ENCODE measurements around the gene FOXA1.

FOXA1 gene

DNA sequence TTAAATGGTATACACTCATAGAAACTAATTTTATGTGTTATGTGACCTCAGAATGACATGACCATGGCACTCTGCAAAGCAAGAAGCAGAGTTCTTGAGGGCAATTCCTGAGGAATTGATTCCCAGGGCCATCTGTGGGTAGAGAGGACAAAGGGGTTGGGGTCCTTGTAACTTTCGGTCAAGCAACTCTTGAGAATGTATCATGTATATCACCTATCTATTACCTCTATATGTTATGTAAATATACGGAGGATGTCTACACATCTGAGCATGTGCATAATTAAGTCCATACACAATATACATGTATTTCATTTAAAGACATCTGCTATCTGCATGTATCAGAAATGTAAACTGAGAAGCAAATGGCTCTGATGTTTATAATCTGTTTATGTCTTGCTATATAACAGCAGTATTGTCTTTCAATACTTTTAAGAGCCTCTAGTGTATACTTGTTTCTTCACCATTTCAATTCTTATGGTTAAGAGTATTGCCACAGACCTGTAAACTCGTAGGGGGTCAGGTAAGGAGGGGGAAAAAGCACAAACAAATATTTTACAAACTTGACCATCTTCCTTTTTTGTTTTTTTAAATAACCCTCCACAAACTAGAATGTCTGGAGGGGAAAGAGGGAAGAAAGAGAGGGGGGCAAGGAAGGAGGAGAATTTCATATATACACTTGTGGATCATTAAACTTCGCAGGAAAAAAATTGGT, 4.5 kb downstream of the FOXA1 start:
- no peak overlapping the region for H3K4me2 ChIP-seq
- no peak overlapping the region for H3K9ac ChIP-seq
- H4K20me1 ChIP-seq: no peaks in the 10 kb centered on the region
- H3K27me3 ChIP-seq: no peaks in the 10 kb centered on the region
- peaks cover 47 to 59% (median 51%) of the 10 kb centered on the region in 11 experiments for H3K9me3 ChIP-seq (replicated peaks in 1 of 11)
- no peaks in the 10 kb centered on the region for H3K36me3 ChIP-seq
- no peak for TF ChIP-seq Cebpa-rat (IDR thresholded peaks at IDR 0.05)
- no peaks in the 10 kb centered on the region for H3K4me1 ChIP-seq
- no peak overlapping the region for H3K27ac ChIP-seq
- H3K4me3 ChIP-seq: no peak overlapping the region

DNA sequence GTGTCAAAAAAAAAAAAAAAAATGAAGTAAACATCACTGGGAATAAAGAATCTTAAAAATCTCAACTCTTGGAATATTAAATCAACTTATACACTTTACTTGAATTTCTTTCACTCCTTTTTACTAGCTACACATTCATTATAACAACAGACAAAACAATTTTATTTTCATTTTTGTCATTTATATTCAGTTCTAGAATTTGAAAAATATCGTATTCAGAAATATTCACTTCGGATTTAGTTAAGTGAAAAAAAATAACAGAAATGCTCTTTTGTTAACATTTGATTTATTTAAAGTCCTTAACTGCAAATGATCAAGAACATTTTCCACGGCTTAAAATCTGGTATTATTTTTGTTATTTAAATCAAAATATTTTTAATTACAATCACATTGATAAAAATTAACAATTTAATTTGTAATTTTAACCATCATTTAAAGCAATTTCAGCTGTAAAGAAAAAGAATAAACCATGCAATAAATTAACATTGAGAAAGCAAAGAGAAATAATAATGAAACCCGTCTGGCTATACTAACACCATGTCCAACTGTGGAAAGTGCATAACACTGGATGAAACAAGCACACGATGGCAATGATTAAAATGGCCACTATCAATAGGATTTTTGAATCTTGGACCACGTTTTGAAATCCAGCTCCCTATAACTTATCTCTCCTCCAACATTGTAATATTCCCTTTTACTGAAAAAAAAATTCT, 5.2 kb downstream of the FOXA1 start:
- H4K20me1 ChIP-seq: no peaks in the 10 kb centered on the region
- no peak overlapping the region for H3K4me3 ChIP-seq
- peaks cover 46 to 57% (median 52%) of the 10 kb centered on the region in 11 experiments for H3K9me3 ChIP-seq (replicated peaks in 1 of 11)
- no peaks in the 10 kb centered on the region for H3K4me1 ChIP-seq
- no peaks in the 10 kb centered on the region for H3K36me3 ChIP-seq
- TF ChIP-seq Cebpa-rat (IDR thresholded peaks at IDR 0.05): no peak
- no peak overlapping the region for H3K27ac ChIP-seq
- H3K4me2 ChIP-seq: no peak overlapping the region
- no peak overlapping the region for H3K9ac ChIP-seq
- H3K27me3 ChIP-seq: no peaks in the 10 kb centered on the region

DNA sequence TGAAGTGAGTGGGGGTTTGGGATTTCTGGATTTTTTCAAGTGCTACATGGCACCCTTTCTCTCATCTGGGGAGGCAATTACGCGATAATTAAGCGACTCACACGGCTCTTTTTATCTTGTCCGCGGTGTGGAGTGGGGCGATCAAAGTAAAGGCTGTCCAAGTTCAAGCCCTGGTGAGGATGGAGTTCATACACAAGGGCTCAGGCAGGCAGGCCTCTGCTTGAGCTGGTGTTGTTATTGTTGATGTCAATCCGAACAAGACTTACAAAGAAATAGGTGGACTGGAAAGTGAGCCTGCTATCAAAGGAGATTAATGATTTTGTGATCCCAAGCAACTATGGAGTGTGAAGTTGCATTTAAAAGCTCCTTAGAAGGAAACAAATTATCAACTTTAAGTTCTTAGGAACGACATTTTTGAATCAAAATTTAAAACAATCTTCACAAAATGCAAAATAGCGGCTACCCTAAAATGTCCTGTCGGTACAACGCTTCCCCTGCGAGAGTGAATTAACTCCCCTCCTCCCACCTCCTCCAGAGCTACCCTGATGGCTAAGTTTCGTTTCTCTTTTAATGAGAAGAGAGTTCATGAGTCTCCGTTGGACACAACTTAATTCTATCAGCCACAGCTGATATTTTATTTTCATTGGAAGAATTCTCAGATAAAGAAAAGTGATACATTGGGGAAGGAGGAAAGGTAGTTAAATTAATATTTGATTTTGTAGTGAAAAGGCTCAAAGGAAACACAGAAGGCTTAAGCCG, 5.9 kb downstream of the FOXA1 start:
- no peak for TF ChIP-seq Cebpa-rat (IDR thresholded peaks at IDR 0.05)
- peaks cover 47 to 57% (median 52%) of the 10 kb centered on the region in 11 experiments for H3K9me3 ChIP-seq (replicated peaks in 1 of 11)
- H3K4me1 ChIP-seq: no peaks in the 10 kb centered on the region
- H3K9ac ChIP-seq: no peak overlapping the region
- H4K20me1 ChIP-seq: no peaks in the 10 kb centered on the region
- H3K36me3 ChIP-seq: no peaks in the 10 kb centered on the region
- H3K4me2 ChIP-seq: no peak overlapping the region
- H3K4me3 ChIP-seq: no peak overlapping the region
- H3K27me3 ChIP-seq: no peaks in the 10 kb centered on the region
- no peak overlapping the region for H3K27ac ChIP-seq

DNA sequence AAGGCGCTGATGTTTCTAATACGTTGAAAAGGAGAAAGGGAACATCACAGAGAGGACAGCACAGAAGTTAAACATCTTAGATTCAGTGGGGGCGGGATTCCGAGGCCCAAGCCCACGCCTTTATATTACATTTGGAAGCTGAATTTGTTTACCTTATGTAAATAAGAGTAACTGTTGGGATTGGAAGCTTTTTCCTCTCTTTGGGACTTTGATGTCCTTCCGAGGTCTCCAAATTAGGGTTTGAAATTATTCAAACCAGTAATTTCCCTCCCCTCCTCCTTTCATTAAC, 6.4 kb downstream of the FOXA1 start:
- Histone ChIP-seq H3K27ac (no peak overlapping the region), H3K36me3 (no peaks in the 10 kb centered on the region)

DNA sequence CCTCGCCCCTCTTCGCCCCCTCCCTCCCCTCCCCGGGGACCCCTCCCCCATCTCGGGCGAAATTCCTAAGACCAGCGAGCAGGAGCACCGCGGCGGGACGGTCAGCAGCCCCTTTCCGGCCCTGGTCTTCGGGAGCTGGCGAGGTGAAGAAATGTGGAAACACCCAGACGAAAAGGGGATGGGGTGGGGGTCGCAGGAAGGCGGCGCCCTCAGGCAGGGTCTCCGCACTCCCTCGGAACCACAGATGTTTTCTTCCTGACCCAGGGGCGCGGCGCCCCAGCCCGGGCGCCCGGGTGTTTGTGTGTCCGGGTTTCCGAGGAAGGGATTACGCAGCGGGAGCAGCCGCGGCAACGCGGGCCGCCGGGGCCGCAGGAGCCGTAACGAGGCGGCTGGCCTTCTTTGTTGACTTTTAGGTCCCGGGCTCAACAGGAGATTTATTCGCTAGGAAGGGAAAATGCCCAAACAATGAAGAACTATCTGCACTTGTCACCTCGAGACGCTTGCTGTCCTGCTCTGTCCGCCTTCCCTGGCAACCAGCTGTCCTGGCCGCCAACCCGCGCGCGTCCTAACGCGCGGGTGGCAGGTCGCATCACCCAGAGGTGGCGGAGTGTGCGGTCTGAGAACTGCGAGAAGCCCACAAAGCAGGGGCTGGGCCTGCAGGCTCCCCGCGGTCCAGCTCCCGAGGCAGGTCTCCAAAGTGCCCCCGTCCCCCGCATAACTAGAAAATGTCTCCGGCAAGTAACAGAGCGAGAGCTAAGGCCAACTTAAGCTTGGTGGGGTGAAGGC, 7.0 kb downstream of the FOXA1 start:
- peaks cover 48 to 58% (median 52%) of the 10 kb centered on the region in 11 experiments for H3K9me3 ChIP-seq (replicated peaks in 1 of 11)
- no peaks in the 10 kb centered on the region for H3K4me1 ChIP-seq
- no peak for TF ChIP-seq Cebpa-rat (IDR thresholded peaks at IDR 0.05)
- H3K27ac ChIP-seq: no peak overlapping the region
- H3K36me3 ChIP-seq: no peaks in the 10 kb centered on the region
- no peak overlapping the region for H3K4me2 ChIP-seq
- no peak overlapping the region for H3K4me3 ChIP-seq
- H3K9ac ChIP-seq: no peak overlapping the region
- H3K27me3 ChIP-seq: no peaks in the 10 kb centered on the region
- H4K20me1 ChIP-seq: no peaks in the 10 kb centered on the region

More for the DNA sequence above, 6.4 kb downstream of the FOXA1 start:
- H3K4me1 ChIP-seq: no peaks in the 10 kb centered on the region
- H4K20me1 ChIP-seq: no peaks in the 10 kb centered on the region
- peaks cover 47 to 57% (median 52%) of the 10 kb centered on the region in 11 experiments for H3K9me3 ChIP-seq (replicated peaks in 1 of 11)
- no peaks in the 10 kb centered on the region for H3K27me3 ChIP-seq
- TF ChIP-seq Cebpa-rat (IDR thresholded peaks at IDR 0.05): no peak
- H3K9ac ChIP-seq: no peak overlapping the region
- H3K4me2 ChIP-seq: no peak overlapping the region
- no peak overlapping the region for H3K4me3 ChIP-seq

DNA sequence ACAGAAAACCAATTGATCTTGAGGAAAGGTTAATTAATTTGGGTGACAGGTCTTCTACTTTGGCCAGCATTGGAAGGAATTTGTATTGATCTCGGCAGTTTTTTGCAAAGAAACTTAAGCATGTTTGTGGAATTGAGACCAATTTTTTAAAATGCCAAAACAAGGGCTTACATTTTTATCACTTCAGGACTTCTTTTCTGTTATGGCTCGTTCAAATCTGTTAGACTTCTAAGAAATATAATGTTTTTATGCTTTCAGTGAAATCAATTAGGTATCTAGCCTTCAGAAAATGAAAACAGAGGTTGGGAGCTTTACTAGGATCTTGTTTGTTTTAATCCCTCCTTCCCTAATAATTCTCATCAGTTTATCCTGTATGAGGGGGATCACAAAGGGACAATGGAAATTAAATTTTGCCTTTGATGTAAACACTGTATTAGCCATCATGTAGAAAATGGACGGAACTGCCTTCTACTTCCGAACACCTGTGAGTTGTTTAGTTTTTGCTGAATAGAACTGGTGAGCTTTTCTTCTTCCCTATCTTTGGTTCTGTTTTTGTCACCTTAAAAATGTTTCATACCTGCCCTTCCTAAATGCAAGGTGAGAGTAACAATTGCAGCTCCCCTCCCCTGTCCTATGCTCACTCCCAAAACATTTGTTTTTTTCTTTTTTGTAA, 7.8 kb downstream of the FOXA1 start:
- no peak overlapping the region for H3K4me3 ChIP-seq
- H3K9ac ChIP-seq: no peak overlapping the region
- no peaks in the 10 kb centered on the region for H3K27me3 ChIP-seq
- no peak for TF ChIP-seq Cebpa-rat (IDR thresholded peaks at IDR 0.05)
- no peaks in the 10 kb centered on the region for H3K4me1 ChIP-seq
- no peak overlapping the region for H3K4me2 ChIP-seq
- no peak overlapping the region for H3K27ac ChIP-seq
- no peaks in the 10 kb centered on the region for H4K20me1 ChIP-seq
- peaks cover 40 to 50% (median 45%) of the 10 kb centered on the region in 11 experiments for H3K9me3 ChIP-seq (replicated peaks in 1 of 11)
- no peaks in the 10 kb centered on the region for H3K36me3 ChIP-seq

DNA sequence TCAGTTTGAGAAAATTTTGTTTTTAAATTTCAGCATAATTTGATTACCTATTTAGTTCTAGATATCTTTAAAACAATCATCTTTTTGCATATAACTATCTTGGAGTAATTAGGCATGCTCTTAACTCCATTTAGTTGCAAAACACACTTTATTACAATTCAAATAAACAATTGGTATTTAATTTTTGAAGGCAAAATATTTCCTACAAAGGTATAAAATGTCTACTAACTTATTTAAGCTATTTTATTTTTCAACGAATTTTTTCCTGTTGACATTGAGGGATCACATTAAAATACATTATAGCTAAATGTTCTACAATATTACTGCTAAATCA, 8.3 kb downstream of the FOXA1 start:
- Histone ChIP-seq H3K4me2 (no peak overlapping the region), H3K4me1 (no peaks in the 10 kb centered on the region), H3K4me3 (no peak overlapping the region), H3K27ac (no peak overlapping the region), H3K36me3 (no peaks in the 10 kb centered on the region), H4K20me1 (no peaks in the 10 kb centered on the region), H3K9me3 (replicated peaks in 1 of 11) (peaks cover 35 to 45% (median 40%) of the 10 kb centered on the region in 11 experiments), H3K9ac (no peak overlapping the region), H3K27me3 (no peaks in the 10 kb centered on the region)
- TF ChIP-seq Cebpa-rat (IDR thresholded peaks at IDR 0.05): no peak

DNA sequence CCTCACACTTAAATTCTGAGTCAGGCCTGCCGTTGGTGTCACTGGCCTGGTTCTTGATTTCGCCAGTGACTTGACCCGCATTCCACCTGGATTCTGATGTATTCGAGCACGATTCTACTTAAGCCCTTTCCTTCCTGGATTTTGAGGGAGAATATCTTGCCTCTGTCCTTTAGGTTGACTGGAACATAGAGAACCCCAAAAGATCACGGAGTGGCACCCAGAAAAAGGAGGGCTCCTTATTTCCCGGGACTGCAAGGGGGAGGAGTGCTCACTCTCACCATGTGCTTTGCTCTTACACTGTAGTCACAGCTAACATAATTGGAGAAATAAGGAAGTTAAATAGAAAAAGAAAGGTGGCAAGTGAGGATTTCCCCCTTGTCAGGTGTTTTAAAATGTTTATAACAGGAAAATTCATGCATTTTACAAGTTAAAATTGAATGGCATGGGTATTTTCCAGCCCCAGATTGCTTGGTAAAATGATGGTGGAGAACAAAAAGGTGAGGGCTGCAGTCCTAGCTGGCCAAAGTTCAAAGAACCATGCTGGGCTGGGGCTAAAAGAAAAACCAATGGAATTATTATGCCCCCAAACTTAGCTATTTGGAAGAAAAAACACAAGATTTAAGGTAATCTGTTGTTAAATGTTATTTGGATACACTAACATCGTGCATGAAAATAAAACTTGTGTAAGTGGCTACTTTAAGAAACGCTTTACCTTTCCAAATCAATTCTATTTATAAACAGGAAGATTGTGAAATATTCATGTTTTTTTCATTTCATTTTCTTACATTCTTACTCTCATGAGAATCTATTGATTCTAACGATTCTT, 8.9 kb downstream of the FOXA1 start:
- no peak overlapping the region for H3K27ac ChIP-seq
- H3K4me2 ChIP-seq: no peak overlapping the region

More for the DNA sequence above, 8.9 kb downstream of the FOXA1 start:
- Histone ChIP-seq H3K4me3 (no peak overlapping the region), H3K9me3 (replicated peaks in 1 of 11) (peaks cover 30 to 39% (median 34%) of the 10 kb centered on the region in 11 experiments), H3K9ac (no peak overlapping the region), H3K36me3 (no peaks in the 10 kb centered on the region), H4K20me1 (no peaks in the 10 kb centered on the region), H3K4me1 (no peaks in the 10 kb centered on the region), H3K27me3 (no peaks in the 10 kb centered on the region)
- TF ChIP-seq Cebpa-rat (IDR thresholded peaks at IDR 0.05): no peak
